ENCODE measurements around the gene DUS3L.

DNA sequence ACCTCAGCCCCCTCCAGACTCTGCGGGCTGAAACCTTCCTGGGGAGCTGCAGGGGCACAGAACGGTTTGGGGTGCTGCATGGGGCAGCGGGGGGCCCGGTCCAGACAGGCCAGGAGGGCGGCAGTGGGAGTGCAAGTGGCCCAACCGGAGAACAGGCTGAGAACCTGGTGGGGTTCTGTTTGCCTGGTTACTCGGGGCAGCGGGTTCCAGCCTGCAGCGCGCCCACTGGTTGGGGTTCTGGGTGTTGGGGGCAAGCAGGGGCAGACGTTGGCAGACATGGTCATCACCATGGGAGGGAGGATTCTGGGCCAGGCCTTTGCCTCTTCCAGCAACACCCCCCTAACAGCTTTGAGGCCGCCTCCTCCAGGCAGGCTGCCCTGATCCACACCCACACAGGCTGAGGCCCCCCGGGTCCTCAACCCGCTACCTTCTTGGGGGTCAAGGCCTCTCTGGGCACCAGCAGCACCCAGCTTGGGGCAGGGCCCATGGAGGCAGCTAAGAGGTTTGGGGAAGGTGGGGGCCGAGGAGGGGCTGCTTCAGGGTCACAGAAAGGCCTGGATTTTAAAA, 6.3 kb downstream of the DUS3L start, which contains the start of gene PRR22:
- TF ChIP-seq ZNF565 (CRISPR knock-in tag; conservative IDR thresholded peaks at IDR 0.05; ENCODE audit: low read depth) (no peak), ZNF8 (CRISPR knock-in tag; IDR thresholded peaks at IDR 0.05) (no peak), RARB (CRISPR knock-in tag; IDR thresholded peaks at IDR 0.05) (no peak), PPARA (CRISPR knock-in tag; IDR thresholded peaks at IDR 0.05; ENCODE audit: borderline replicate concordance) (no peak), OSR1 (CRISPR knock-in tag; IDR thresholded peaks at IDR 0.05) (no peak), ESRRG (CRISPR knock-in tag; IDR thresholded peaks at IDR 0.05) (no peak), POU6F1 (CRISPR knock-in tag; IDR thresholded peaks at IDR 0.05; ENCODE audit: borderline replicate concordance, low read depth) (no peak), TCF4 (CRISPR knock-in tag; IDR thresholded peaks at IDR 0.05; ENCODE audit: borderline replicate concordance) (no peak), ZFP30 (CRISPR knock-in tag; IDR thresholded peaks at IDR 0.05) (no peak)
